HG03159 (cell line): ENCODE results near the gene KLHL17.

ENCODE experiments used
- ATAC-seq: cut with Tn5 transposase; IDR thresholded peaks from one replicate; pipeline ENCODE4 v1.9.1; 2021; ENCODE audit warnings: mild to moderate bottlenecking, moderate library complexity; ENCODE audit not compliant: unreplicated experiment

KLHL17 gene

DNA sequence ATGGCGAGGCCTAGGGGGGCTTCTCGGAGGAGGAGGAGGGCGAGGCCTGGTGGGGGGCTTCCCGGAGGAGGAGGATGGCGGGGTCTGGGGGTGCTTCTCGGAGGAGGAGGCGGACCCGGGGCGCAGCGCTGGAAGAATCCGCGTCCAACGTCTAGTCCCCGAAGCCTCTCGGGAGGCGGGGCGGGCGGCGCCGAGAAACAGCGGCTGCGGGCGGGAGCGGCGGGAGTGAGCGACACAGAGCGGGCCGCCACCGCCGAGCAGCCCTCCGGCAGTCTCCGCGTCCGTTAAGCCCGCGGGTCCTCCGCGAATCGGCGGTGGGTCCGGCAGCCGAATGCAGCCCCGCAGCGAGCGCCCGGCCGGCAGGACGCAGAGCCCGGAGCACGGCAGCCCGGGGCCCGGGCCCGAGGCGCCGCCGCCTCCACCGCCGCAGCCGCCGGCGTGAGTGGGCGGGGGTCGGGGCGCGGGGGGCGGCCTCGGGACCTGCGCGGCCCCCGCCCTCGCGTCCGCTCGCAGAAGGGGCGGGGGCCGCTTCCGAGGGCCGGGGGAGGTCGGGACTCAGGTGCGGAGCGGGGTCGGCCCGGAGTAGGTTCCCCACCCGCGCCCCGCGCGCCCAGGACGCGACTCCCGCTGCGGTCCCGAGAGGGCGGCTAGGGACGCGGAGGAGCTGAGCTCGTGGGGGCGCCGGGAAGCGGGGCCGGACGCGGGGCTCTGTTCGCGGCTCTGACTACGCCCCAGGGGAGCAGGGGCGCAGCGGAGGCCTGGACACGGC lies at the start of gene KLHL17:
KLHL17 (plus strand) TSS at position 222 of the 769 bp plus-strand sequence; CDS start at position 332, 110 bp downstream.
- ATAC-seq: peak; percentile 45

DNA sequence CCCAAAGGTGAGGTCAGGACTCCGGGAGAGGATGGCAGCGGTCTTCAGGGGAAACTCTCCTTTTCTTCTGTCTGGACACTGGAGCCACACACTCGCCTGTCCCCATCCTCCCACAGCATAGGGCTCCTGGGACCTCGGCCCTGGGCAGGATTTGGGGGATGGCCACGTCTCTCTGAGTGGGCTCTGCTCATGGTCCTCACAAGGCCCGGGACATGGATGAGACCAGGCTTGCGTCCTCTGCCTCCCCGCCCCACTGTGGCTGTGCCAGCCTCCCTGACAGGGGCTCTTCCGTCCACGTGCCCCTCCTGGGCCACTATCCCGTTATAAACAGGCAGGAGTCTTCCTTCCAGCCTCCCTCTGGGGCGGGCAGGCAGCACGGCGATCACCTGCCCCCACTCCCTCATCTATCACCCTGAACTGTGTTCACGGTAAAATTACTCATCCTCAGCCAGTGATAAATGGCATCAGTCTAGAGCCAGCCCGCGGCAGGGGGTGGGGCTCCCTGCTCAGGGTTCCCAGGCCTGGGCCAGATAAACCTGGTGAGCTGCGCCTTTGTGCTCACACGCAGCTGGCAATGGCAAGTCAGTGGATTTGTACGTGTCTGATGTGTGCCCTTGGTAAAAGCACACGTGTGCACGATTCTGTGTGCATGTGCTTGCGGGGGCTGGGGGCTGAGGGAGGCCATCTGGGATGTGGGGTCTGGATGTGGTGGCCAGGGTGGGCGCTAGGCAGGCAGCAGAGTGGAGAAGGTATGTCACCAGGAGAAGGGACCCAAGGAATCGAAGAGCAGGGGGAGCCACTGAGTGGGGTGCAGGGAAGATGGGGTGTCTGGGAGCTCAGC lies 49.3 kb upstream of the KLHL17 start:
- ATAC-seq: no peak

GRCh38 chr1:911875-912739 lies 48.3 kb upstream of the KLHL17 start:
- no peak for ATAC-seq

DNA sequence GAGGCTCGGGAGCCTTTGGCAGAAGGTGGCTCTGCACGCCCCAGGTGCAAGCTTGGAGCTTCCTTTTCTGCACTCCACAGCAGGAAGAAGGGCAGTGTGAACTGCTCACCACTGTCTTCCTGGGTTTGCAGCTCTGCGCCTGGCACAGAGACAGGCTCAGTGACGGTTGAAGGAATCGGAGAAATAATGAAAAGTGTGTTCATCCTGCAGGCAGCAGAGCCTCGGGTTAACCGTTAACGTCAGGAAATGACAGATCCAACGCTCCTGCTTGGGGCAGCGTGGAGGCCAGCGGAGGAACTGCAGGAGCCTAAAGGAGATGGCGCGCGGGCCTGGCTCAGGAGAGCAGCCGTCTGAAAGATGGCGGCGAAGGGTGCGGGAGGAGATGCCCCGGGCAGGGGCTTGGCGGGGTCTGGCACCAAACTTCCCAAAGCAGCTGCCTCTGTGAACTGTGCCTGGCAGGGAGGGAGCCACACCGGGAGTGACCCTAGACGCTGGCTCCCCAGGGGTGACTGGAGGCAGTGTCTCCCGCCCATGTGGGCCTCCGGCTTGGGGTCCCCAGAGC lies 47.6 kb upstream of the KLHL17 start:
- no peak for ATAC-seq

GRCh38 chr1:913491-914130 lies 46.8 kb upstream of the KLHL17 start:
- no peak for ATAC-seq

- no peak for ATAC-seq
Observed at GRCh38 chr1:914131-914890, 46.1 kb upstream of the KLHL17 start.

- no peak for ATAC-seq
Observed at GRCh38 chr1:914891-915280, 45.5 kb upstream of the KLHL17 start.

DNA sequence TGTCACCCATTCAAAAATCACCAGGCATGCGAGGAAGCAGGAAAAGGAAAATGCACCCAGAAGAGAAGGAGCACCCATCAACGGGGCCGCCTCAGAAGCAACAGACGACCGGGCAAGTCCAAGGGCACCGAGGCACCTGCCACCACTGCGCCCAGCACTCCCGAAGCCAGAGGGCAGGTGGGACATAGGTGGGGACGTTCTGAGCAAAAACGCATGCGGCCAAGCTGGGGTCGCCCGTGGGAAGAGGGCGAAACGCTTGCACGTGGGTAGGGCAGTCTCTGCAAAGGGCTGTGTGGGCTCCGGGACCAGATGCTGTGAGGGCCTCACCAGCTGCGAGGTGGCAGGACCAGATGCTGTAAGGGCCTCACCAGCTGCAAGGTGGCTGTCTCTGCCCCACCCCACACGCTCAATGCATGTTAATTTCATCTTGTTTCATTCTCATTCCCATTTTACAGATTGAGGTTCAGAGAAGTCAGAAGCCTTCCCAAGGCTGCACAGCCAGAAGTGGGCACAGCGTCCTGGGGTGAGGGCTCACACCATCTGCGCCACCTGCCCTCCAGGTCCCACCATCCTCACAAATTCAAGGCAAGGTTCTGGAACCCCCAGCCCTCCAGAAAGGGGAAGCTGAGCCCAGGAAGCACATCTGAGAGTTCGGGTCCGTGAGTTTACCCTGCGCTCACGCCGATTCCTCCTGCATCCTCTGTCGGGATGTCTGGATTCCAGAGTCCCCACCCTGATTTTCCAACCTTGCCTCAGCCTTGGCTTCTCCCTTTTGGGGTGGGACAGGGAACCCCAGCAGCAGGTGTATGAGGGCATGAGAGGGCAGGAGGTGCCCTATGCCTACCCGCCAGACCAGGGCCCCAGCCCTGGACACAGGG lies 44.9 kb upstream of the KLHL17 start:
- ATAC-seq: no peak

GRCh38 chr1:916173-917075 lies 44.0 kb upstream of the KLHL17 start:
- ATAC-seq: no peak

DNA sequence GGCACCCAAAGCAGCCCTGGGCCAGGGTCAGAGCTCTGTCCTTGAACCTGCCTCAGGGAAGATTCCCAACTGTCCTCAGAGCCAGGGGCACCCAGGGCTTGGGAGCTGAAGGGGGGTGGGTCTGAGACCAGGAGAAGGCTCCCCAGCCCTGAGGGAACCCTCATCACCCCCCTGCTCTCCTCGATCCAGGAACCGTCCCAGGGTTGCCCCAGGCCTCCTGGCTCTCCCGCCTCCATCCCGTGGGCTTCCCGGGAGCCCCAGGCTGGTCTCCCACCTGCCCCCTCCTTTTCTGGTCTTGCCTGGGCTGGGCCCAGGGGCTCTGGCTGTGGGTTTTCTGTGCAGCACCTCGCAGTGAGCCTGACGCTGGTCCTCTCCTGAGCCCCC lies 43.3 kb upstream of the KLHL17 start:
- no peak for ATAC-seq

GRCh38 chr1:917466-918091 lies 42.8 kb upstream of the KLHL17 start:
- ATAC-seq: no peak

- no peak for ATAC-seq
Observed at GRCh38 chr1:918353-918752, 42.0 kb upstream of the KLHL17 start.

DNA sequence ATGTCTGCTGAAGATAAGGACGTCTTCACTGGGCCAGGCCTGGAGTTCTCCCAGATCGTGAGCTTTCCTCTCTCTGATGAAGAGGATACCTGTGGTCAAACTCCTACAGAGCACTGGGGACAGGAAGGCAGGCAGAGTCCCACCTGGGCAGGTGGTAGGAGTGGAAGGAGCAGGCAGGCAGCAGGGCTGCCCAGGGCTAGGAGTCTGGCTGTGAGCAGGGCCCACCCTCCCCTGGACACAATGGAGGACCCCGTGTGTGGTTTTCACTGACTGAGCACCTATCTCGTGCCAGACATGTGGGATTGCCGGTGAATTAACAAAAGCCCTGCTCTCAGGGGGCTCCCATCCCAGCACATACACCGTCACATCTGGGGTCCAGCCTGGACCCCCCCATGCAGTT lies 41.5 kb upstream of the KLHL17 start:
- no peak for ATAC-seq

DNA sequence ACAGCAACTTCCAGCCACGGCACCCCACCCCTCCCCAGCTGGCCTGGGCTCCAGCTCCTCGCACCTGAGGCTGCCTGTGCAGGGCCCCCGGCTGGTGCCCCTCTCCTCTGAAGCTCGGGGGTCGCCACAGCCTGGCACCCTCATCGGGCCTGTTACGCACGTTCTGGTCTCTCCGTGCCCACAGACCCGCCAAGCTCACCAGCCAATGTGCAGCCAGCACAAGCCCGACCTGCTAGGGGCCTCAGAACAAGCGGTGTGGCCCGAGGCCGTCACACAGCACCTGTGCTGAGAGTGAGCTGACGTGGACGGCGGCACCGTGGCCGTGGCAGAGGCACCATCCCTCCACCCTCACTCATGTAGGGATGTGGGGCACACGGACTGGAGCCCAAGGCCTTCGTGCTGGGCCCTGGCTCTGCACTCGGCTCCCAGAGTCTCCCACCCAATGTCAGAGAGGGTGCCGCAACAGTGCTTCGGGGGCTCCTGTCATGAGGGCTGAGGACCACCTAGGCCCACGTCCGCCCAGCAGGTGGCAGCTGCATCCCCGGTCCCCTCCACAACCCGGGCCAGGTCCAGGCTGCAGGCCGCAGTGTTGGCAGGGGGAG lies 41.0 kb upstream of the KLHL17 start:
- no peak for ATAC-seq

GRCh38 chr1:920010-920409 lies 40.4 kb upstream of the KLHL17 start:
- no peak for ATAC-seq

GRCh38 chr1:920521-920920 lies 39.9 kb upstream of the KLHL17 start:
- no peak for ATAC-seq
